Inflammatory macrophage treated with lipopolysaccharide for 4 hours (primary cell): Measurements from ENCODE around the gene OXCT1.
A peak's percentile ranks its signal among the peaks of the same experiment; 100 is the strongest.
"Not testable (repeated sequence)": the region's sequence is repeated elsewhere in the genome, so short reads cannot be mapped to it uniquely, and the experiment has no call there.

Experiments
- DNase-seq: peaks from one replicate; pipeline ENCODE4 v3.0.0-alpha.2; 2020

Gene OXCT1

GRCh38 chr5:41871852-41872251 lies 1.6 kb upstream of the OXCT1 start:
- DNase-seq: no peak

DNA sequence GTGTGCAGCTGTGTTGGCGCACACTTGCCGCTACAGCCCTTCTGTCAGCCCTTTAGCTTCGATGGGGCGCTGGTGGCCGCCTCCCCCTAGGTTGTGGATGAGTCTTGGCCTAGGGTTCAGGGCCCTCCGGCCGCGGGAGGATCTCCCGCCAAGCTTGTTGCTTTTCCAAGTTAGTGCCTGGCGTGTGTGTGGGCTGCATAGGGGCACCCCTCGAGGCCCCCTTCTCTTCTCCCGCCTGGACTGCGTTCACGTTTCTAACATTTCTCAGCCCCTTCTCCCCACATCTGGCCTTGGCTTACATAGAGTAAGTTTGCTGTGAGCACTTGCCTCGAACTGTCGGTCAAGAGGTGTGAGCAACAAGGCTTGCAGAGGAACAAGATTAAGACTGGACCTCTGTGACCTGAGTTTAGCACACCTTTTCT lies 413 bp upstream of the OXCT1 start:
- DNase-seq: no peak

DNA sequence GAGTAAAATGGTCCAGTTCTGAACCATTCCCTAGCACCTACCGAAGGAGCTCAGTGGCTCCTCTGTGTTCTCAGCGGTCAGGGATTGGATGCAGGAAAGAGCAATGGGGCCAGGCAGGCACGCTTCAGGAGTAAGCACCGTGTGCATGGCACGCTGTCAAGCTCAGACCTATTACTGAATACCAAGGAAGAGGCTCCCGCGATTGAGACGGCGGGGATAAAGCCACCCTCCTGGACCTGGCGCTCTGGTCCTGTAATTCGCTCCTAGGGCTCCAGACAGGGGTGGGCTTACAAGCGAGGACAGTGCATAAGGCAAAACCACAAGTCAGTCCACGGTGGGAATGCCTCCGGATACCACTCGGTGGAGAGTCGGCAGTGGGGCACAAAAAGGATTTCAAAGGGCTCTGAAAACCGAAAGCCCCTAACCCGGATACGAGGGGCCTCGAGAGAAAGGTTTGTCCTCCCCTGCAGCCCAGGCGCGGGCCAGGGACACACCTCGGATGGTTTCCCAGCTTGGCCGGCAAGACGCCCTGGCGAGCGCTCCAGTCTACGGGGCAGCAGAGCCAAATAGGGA lies 988 bp downstream of the OXCT1 start:
- no peak for DNase-seq

- DNase-seq: no peak
These were observed 6.2 kb downstream of the OXCT1 start for GRCh38 chr5:41863871-41864486.

DNA sequence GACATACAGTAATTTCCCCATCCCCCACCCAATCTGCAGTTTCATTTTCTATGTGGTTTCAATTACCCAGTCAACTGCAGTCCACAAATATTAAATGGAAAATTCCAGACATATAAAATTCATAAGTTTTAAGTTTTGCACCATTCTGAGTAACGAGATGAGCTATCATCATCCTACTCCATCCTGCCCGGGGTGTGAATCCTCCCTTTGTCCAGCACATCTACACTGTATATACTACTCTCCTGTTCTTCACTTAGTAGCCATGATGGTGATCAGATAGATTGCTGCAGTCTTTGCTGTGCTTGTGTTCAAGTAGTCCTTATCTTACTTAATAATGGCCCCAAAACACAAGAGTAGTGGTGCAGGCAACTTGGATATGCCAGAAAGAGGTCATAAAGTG lies 11.3 kb downstream of the OXCT1 start:
- no peak for DNase-seq

- no peak for DNase-seq
These were observed 12.2 kb downstream of the OXCT1 start for GRCh38 chr5:41857989-41858388.

- DNase-seq: peak; percentile 62
These were observed 13.4 kb downstream of the OXCT1 start for GRCh38 chr5:41856644-41857491.

- DNase-seq: no peak
These were observed 17.9 kb downstream of the OXCT1 start for GRCh38 chr5:41852293-41852692.

- no peak for DNase-seq
These were observed 19.1 kb downstream of the OXCT1 start for GRCh38 chr5:41851116-41851515.

GRCh38 chr5:41848983-41849382 lies 21.2 kb downstream of the OXCT1 start:
- DNase-seq: no peak

- not testable (repeated sequence) for DNase-seq
These were observed 24.5 kb downstream of the OXCT1 start for GRCh38 chr5:41845751-41846150.

DNA sequence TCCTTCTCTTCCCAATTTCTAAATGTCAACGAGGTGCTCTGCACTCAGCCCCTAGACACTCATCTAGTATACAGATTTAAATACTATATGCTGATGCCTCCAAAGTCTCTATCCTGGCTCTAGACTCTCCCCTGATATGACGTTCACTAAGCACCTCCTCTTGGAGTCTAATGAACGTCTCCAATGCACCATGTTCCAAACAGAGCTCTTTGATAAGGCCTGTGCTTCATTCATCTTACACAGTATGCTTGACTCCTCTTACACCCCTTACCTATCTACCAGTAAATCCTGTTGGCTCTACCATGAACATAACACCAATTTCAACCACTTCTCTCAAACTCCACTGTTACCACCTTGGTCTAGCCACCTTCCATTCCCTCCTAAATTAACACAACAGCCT lies 25.7 kb downstream of the OXCT1 start:
- DNase-seq: no peak

GRCh38 chr5:41843456-41844370 lies 26.5 kb downstream of the OXCT1 start:
- peak; percentile 57 for DNase-seq

GRCh38 chr5:41842777-41843176 lies 27.4 kb downstream of the OXCT1 start:
- DNase-seq: no peak

DNA sequence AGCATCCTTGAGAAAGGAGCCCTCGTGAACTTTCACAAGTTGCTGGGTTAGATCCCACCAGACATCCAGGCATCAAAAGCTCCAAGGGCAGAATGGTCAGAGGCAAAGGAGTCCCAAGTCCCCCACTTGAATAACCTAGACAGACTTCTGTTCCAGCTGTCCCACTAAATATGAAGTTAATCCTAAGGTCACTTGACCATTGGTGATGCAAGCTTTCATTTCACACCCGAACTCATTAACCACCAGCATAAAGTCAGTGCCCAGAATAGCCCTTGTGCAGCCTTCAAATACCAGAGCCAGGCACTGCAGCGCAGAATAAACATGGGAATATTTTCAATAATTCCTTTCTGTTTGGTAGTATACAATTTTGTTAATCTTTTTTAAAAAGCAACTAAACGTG lies 28.9 kb downstream of the OXCT1 start:
- no peak for DNase-seq

DNA sequence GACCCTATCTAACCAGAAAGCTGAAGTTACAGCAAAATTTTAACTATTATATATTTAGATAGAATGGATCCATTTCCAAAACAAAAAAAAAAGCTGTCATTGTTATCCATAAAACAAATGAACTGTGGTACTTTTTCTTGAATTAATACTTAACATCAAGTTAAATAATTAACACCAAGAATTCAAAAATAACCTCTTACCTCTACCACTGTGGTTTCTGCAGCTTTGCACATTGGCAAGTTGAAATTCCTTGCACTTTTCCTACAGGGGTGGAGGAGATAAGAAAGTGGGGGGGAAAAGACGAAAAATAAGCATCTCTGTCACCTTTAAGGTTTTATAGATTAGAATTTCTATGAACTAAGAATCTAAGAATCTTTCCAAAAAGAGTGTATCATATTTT lies 30.0 kb downstream of the OXCT1 start:
- no peak for DNase-seq

DNA sequence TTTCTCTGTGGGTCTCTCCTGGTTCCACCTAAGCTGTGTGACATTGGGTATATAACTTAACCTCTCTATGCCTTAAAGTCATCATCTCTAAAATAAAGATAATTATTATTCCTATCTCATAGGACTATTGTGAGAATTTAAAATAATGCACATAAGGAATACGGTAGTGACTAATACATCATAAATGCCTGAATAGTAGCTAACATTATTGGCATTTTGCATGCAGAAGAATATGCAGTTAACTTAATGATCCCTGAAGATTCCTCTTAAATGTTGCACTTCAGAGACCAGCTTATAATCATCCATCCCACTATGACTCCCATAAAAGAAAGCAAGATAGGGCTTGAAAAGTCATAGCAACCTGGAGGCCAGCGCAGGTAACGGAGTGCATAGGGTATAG lies 32.4 kb downstream of the OXCT1 start:
- DNase-seq: no peak

GRCh38 chr5:41835645-41836044 lies 34.6 kb downstream of the OXCT1 start:
- no peak for DNase-seq

DNA sequence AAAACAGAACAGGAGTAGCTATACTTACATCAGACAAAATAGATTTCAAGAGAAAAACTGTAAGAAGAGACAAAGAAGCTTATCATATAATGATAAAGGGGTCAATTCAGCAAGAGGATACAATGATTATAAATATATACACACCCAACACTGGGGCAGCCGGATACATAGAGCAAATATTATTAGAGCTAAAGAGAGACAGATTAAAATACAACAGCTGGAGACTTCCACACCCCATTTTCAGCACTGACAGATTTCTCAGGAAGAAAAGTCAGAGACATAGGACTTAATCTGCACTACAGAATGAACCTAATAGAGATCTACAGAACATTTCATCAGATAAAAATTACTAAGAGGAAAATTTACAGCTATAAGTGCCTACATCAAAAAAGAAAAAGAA lies 35.7 kb downstream of the OXCT1 start:
- no peak for DNase-seq

- DNase-seq: no peak
These were observed 37.8 kb downstream of the OXCT1 start for GRCh38 chr5:41832430-41832829.

GRCh38 chr5:41831155-41831554 lies 39.1 kb downstream of the OXCT1 start:
- DNase-seq: no peak

GRCh38 chr5:41827792-41828191 lies 42.4 kb downstream of the OXCT1 start:
- no peak for DNase-seq

GRCh38 chr5:41822036-41822435 lies 48.2 kb downstream of the OXCT1 start:
- no peak for DNase-seq
